GM13976 (cell line): ENCODE data around the gene NBAS.
A peak's percentile ranks its signal among the peaks of the same experiment; 100 is the strongest.
"Not testable (repeated sequence)": the region's sequence is repeated elsewhere in the genome, so short reads cannot be mapped to it uniquely, and the experiment has no call there.

Experiments used
- DNase-seq: peaks from one replicate; pipeline ENCODE4 v3.0.0; 2012; ENCODE audit warnings: low spot score
- CTCF ChIP-seq: IDR thresholded peaks from 2 replicates; pipeline ENCODE4 v1.5.1; 2012; ENCODE audit warnings: borderline replicate concordance, mild to moderate bottlenecking; ENCODE audit not compliant: insufficient read depth; ENCODE audit errors: extremely low read depth, missing control alignments, control extremely low read depth
- in situ Hi-C: fragments of 300-500 bp; cut with MboI; formaldehyde crosslinking; loops from one replicate; pipeline ENCODE4 v1.12.0; 2022; ENCODE audit warnings: low sequenced_read_pairs, mixed read lengths, inconsistent platforms; ENCODE audit not compliant: unreplicated experiment

The NBAS gene

GRCh38 chr2:15544227-15544626 is 16.9 kb downstream of the NBAS start:
- no peak for DNase-seq
- no peak for TF ChIP-seq CTCF
- in situ Hi-C loops, result no loop called here

- in situ Hi-C loops, result no loop called here
- no peak for DNase-seq
- no peak for TF ChIP-seq CTCF
These were observed 17.6 kb downstream of the NBAS start for GRCh38 chr2:15543541-15543940.

GRCh38 chr2:15543053-15543452 is 18.1 kb downstream of the NBAS start:
- DNase-seq, result no peak
- in situ Hi-C loops, result no loop called here
- no peak for TF ChIP-seq CTCF

- in situ Hi-C loops, DNase-seq: not testable (repeated sequence)
These were observed 18.9 kb downstream of the NBAS start for GRCh38 chr2:15542269-15542668.

GRCh38 chr2:15540523-15540922 is 20.6 kb downstream of the NBAS start:
- in situ Hi-C loops, DNase-seq: not testable (repeated sequence)

GRCh38 chr2:15539999-15540398 is 21.1 kb downstream of the NBAS start:
- peak; percentile 41 for DNase-seq
- in situ Hi-C loops, result no loop called here

GRCh38 chr2:15538792-15539191 is 22.3 kb downstream of the NBAS start:
- TF ChIP-seq CTCF, result no peak
- no peak for DNase-seq
- in situ Hi-C loops, result no loop called here

More at GRCh38 chr2:15539999-15540398, 21.1 kb downstream of the NBAS start:
- no peak for TF ChIP-seq CTCF

GRCh38 chr2:15533860-15534480 is 27.2 kb downstream of the NBAS start:
- in situ Hi-C loops, result no loop called here
- no peak for TF ChIP-seq CTCF
- DNase-seq, result no peak
